ENCODE data around the gene RXYLT1.
"Not testable (repeated sequence)": the region's sequence is repeated elsewhere in the genome, so short reads cannot be mapped to it uniquely, and the experiment has no call there.

The RXYLT1 gene

GRCh38 chr12:63779498-63780481, at the start of gene RXYLT1:
Gene RXYLT1, plus strand, starts transcription at chr12:63779909. Its CDS starts 52 bp downstream, at chr12:63779961.
- Histone ChIP-seq H3K36me3 (ENCODE audit: insufficient read depth, low read length) (peaks cover 5% of the 10 kb centered on the region), H2AFZ (ENCODE audit: low read length, unreplicated experiment) (peak within 1 kb of the TSS; percentile 98), H3K27me3 (ENCODE audit: insufficient read depth, low read length) (no peaks in the 10 kb centered on the region), H3K4me1 (ENCODE audit: control insufficient read depth, insufficient read depth, low read length, unreplicated experiment) (peaks cover 15% of the 10 kb centered on the region), H3K79me2 (ENCODE audit: control insufficient read depth, insufficient read depth, low read length, unreplicated experiment) (peaks cover 14% of the 10 kb centered on the region), H3K4me3 (ENCODE audit: low read depth, low read length) (peak within 1 kb of the TSS; percentile 97), H3K27ac (ENCODE audit: low read depth, low read length) (peak within 1 kb of the TSS; percentile 85)

GRCh38 chr12:63732779-63733178, 46.9 kb upstream of the RXYLT1 start:
- not testable (repeated sequence) for H3K36me3 ChIP-seq (ENCODE audit: insufficient read depth, low read length); H3K4me1 ChIP-seq (ENCODE audit: control insufficient read depth, insufficient read depth, low read length, unreplicated experiment); H3K27me3 ChIP-seq (ENCODE audit: insufficient read depth, low read length); H2AFZ ChIP-seq (ENCODE audit: low read length, unreplicated experiment); H3K27ac ChIP-seq (ENCODE audit: low read depth, low read length); H3K4me3 ChIP-seq (ENCODE audit: low read depth, low read length); H3K79me2 ChIP-seq (ENCODE audit: control insufficient read depth, insufficient read depth, low read length, unreplicated experiment)

- H3K4me1 ChIP-seq (ENCODE audit: control insufficient read depth, insufficient read depth, low read length, unreplicated experiment); H3K27me3 ChIP-seq (ENCODE audit: insufficient read depth, low read length); H2AFZ ChIP-seq (ENCODE audit: low read length, unreplicated experiment); H3K4me3 ChIP-seq (ENCODE audit: low read depth, low read length); H3K79me2 ChIP-seq (ENCODE audit: control insufficient read depth, insufficient read depth, low read length, unreplicated experiment); H3K36me3 ChIP-seq (ENCODE audit: insufficient read depth, low read length); H3K27ac ChIP-seq (ENCODE audit: low read depth, low read length): not testable (repeated sequence)
Observed at GRCh38 chr12:63733585-63733984, 46.1 kb upstream of the RXYLT1 start.

- not testable (repeated sequence) for H2AFZ ChIP-seq (ENCODE audit: low read length, unreplicated experiment); H3K4me3 ChIP-seq (ENCODE audit: low read depth, low read length); H3K27ac ChIP-seq (ENCODE audit: low read depth, low read length); H3K27me3 ChIP-seq (ENCODE audit: insufficient read depth, low read length); H3K4me1 ChIP-seq (ENCODE audit: control insufficient read depth, insufficient read depth, low read length, unreplicated experiment); H3K79me2 ChIP-seq (ENCODE audit: control insufficient read depth, insufficient read depth, low read length, unreplicated experiment); H3K36me3 ChIP-seq (ENCODE audit: insufficient read depth, low read length)
Observed at GRCh38 chr12:63740551-63740950, 39.2 kb upstream of the RXYLT1 start.

- not testable (repeated sequence) for H3K4me3 ChIP-seq (ENCODE audit: low read depth, low read length); H3K36me3 ChIP-seq (ENCODE audit: insufficient read depth, low read length); H3K79me2 ChIP-seq (ENCODE audit: control insufficient read depth, insufficient read depth, low read length, unreplicated experiment); H2AFZ ChIP-seq (ENCODE audit: low read length, unreplicated experiment); H3K4me1 ChIP-seq (ENCODE audit: control insufficient read depth, insufficient read depth, low read length, unreplicated experiment); H3K27ac ChIP-seq (ENCODE audit: low read depth, low read length); H3K27me3 ChIP-seq (ENCODE audit: insufficient read depth, low read length)
Observed at GRCh38 chr12:63741431-63741830, 38.3 kb upstream of the RXYLT1 start.

GRCh38 chr12:63744110-63744509, 35.6 kb upstream of the RXYLT1 start:
- not testable (repeated sequence) for H3K4me3 ChIP-seq (ENCODE audit: low read depth, low read length); H3K27me3 ChIP-seq (ENCODE audit: insufficient read depth, low read length); H2AFZ ChIP-seq (ENCODE audit: low read length, unreplicated experiment); H3K79me2 ChIP-seq (ENCODE audit: control insufficient read depth, insufficient read depth, low read length, unreplicated experiment); H3K27ac ChIP-seq (ENCODE audit: low read depth, low read length); H3K36me3 ChIP-seq (ENCODE audit: insufficient read depth, low read length); H3K4me1 ChIP-seq (ENCODE audit: control insufficient read depth, insufficient read depth, low read length, unreplicated experiment)

- H3K36me3 ChIP-seq (ENCODE audit: insufficient read depth, low read length); H3K27ac ChIP-seq (ENCODE audit: low read depth, low read length); H3K79me2 ChIP-seq (ENCODE audit: control insufficient read depth, insufficient read depth, low read length, unreplicated experiment); H3K4me1 ChIP-seq (ENCODE audit: control insufficient read depth, insufficient read depth, low read length, unreplicated experiment); H3K27me3 ChIP-seq (ENCODE audit: insufficient read depth, low read length); H3K4me3 ChIP-seq (ENCODE audit: low read depth, low read length); H2AFZ ChIP-seq (ENCODE audit: low read length, unreplicated experiment): not testable (repeated sequence)
Observed at GRCh38 chr12:63746470-63746869, 33.2 kb upstream of the RXYLT1 start.

GRCh38 chr12:63747136-63747535, 32.6 kb upstream of the RXYLT1 start:
- H3K27me3 ChIP-seq (ENCODE audit: insufficient read depth, low read length); H3K4me3 ChIP-seq (ENCODE audit: low read depth, low read length); H3K36me3 ChIP-seq (ENCODE audit: insufficient read depth, low read length); H3K79me2 ChIP-seq (ENCODE audit: control insufficient read depth, insufficient read depth, low read length, unreplicated experiment); H3K27ac ChIP-seq (ENCODE audit: low read depth, low read length); H3K4me1 ChIP-seq (ENCODE audit: control insufficient read depth, insufficient read depth, low read length, unreplicated experiment); H2AFZ ChIP-seq (ENCODE audit: low read length, unreplicated experiment): not testable (repeated sequence)

GRCh38 chr12:63747553-63747952, 32.2 kb upstream of the RXYLT1 start:
- Histone ChIP-seq H3K4me3 (ENCODE audit: low read depth, low read length) (no peak overlapping the region), H3K27ac (ENCODE audit: low read depth, low read length) (no peak overlapping the region), H3K36me3 (ENCODE audit: insufficient read depth, low read length) (no peaks in the 10 kb centered on the region), H2AFZ (ENCODE audit: low read length, unreplicated experiment) (no peak overlapping the region), H3K79me2 (ENCODE audit: control insufficient read depth, insufficient read depth, low read length, unreplicated experiment) (no peaks in the 10 kb centered on the region), H3K4me1 (ENCODE audit: control insufficient read depth, insufficient read depth, low read length, unreplicated experiment) (peaks cover 5% of the 10 kb centered on the region), H3K27me3 (ENCODE audit: insufficient read depth, low read length) (no peaks in the 10 kb centered on the region)

GRCh38 chr12:63752283-63752682, 27.4 kb upstream of the RXYLT1 start:
- H3K27me3 ChIP-seq (ENCODE audit: insufficient read depth, low read length), result 0 out of 2 replicates have a peak, but pooled peaks cover 5% of the 10 kb centered on the region
- no peak overlapping the region for H3K27ac ChIP-seq (ENCODE audit: low read depth, low read length)
- no peaks in the 10 kb centered on the region for H3K79me2 ChIP-seq (ENCODE audit: control insufficient read depth, insufficient read depth, low read length, unreplicated experiment)
- no peaks in the 10 kb centered on the region for H3K4me1 ChIP-seq (ENCODE audit: control insufficient read depth, insufficient read depth, low read length, unreplicated experiment)
- H3K36me3 ChIP-seq (ENCODE audit: insufficient read depth, low read length), result no peaks in the 10 kb centered on the region
- H2AFZ ChIP-seq (ENCODE audit: low read length, unreplicated experiment), result no peak overlapping the region
- no peak overlapping the region for H3K4me3 ChIP-seq (ENCODE audit: low read depth, low read length)

GRCh38 chr12:63752841-63753240, 26.9 kb upstream of the RXYLT1 start:
- Histone ChIP-seq H2AFZ (ENCODE audit: low read length, unreplicated experiment) (no peak overlapping the region), H3K4me3 (ENCODE audit: low read depth, low read length) (no peak overlapping the region), H3K27me3 (ENCODE audit: insufficient read depth, low read length) (0 out of 2 replicates have a peak, but pooled peaks cover 5% of the 10 kb centered on the region), H3K36me3 (ENCODE audit: insufficient read depth, low read length) (no peaks in the 10 kb centered on the region), H3K4me1 (ENCODE audit: control insufficient read depth, insufficient read depth, low read length, unreplicated experiment) (no peaks in the 10 kb centered on the region), H3K27ac (ENCODE audit: low read depth, low read length) (no peak overlapping the region), H3K79me2 (ENCODE audit: control insufficient read depth, insufficient read depth, low read length, unreplicated experiment) (no peaks in the 10 kb centered on the region)
